IPS-NIHi11 (cell line): ENCODE results near the gene ZIC4.

Source experiments
- DNase-seq: peaks from one replicate; pipeline ENCODE4 v3.0.0; 2012; ENCODE audit warnings: mixed read lengths, low spot score

The ZIC4 gene

DNA sequence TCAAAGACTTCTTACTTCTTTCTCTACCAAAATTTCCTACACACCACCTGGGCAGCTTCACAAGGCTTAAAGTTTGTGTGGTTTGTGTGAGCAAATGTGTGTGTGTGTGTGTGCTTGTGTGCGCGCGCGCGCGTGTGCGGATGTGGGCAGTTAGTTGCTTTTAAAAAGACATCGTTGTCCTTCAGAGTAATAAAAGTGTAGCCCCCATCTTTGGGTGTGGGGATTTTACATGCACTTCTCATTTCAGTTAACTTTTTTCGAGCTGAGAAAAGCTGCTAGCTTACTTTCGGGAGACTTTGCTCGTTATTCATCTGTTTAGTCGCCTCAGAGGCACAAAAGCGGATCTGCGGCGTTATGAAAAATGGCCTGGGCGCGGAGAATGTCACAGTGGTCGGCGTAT lies 36.0 kb downstream of the ZIC4 start:
- DNase-seq = no peak

GRCh38 chr3:147369661-147370123 lies 36.7 kb downstream of the ZIC4 start:
- DNase-seq = no peak

DNA sequence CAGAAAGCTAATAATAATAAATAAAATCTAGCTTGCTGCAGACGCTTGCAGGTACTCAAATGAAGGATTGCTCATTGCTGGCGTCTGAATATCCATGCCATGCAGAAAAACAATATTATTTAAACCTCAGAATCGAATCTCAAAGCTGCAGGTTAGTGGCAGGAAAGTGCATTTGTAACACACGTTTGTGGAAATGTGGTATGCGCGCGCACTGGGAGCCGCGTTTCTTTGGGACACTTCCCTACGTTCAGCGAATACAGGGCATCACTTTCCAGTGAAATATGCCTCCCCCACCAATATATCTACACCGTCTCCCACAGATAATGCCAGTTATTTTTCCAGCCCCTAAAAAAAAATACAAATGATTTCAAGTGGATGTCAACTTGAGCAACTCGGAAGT lies 37.1 kb downstream of the ZIC4 start:
- DNase-seq = no peak

DNA sequence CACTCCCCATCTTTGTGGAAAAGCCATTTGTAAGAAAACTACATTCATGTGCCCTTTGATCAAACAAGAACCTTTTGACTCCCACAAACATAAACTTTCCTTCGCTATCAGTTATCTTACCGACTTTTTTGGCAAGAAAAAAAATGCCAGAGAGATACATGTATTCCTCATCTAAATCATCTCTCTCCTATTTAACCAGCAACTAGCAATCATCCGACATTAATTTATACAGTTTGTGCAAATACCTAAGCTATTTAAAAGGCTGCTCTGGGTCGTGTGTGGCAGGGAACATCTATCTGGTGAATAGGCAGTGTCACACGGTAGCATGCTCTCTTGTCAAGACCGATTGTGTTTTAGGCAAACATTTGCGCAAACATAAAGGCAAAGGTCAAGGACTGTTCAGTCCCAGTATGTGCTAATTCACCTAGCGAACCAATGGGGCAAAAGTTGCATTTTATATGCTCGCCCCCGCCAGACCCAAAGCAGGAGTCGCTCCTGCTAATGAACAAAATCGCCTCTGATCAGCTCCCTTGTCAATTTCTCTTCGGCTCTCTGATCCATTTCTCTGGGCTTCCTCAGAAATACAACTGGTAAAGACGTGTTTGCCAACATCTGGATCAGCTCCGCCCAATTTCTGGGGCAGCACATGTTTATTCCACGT lies 37.7 kb downstream of the ZIC4 start:
- DNase-seq = no peak

DNA sequence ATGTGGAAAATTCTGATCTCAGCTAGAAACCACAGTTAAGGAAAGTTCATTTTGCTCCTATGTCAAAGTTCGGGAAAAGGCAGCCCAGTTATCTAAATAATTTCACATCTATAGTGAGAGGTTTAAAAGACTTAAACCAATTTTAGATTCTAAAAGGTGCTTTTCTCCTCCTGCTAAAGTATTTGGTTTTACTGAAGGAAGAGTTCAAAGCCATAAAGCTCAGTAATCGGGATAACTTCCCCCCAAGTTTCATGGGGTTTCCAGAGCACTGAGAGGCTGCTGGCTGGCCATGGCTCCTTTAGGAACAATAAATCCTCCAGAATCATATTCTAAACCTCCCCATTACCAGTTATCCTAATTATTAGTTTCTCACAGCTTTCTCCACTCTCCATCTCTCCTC lies 38.2 kb downstream of the ZIC4 start:
- DNase-seq = no peak

DNA sequence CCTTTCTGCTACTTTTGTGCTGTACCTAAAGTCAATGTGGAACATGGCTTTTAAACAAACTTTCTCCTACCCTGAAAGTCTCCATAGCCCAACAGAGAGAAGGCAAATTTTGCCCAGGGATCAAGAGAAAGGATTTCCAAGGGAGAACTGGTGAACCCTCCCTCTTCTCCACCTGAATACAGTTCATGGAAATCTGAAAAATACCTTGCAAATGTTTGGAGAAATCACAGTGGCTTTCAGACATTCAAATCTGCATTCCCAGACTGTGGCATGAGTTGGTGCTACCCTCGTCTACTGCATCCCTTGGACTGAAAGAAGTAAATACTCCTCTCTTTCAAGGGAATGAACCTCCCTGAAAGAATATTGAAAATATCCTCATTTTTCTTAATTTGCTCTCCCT lies 38.7 kb downstream of the ZIC4 start:
- DNase-seq = no peak

DNA sequence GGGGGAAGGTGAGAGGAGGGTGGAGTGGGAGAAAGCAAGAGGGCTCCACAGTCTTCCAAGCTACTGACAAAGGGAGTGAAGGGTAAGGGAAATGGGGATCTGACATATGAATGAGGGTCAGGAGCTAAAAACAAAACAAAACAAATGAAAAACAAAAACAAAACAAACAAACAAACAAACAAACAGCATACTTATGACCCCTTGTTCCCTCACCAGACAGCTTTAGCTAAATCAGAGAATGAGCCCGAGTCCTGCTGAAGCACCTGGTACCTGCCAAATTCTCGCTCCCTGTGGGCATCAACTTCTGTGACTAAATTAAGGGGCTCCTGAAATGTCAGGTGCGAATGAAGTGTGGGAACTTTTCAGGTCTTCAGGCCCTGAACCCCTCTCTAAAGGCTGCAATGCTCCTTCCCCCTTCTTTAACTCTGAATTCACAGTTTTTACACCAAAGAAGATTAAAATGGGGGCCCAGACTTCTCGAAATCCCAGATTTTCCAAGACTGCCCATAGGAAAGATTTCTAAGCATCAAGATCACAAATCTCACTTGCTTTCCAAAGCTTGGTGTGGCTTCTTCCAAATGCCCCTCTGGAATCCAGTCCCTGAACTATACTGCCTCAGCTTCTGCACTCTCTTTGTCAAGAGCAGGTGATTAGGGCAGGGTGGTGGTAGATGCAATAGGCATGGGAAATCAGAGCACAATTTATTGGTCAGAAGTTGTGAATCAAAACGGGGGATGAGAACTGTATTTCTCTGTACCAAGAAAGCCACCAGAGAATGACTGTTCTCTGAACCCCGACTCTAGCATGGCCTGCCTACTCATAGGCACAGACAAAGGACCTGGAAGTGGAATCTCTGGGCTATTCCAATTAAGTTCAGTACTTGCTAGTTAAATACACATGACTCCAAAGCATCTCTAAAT lies 40.9 kb downstream of the ZIC4 start:
- DNase-seq = no peak

GRCh38 chr3:147364771-147365170 lies 41.6 kb downstream of the ZIC4 start:
- DNase-seq = no peak

GRCh38 chr3:147361454-147362420 lies 44.6 kb downstream of the ZIC4 start:
- peak; percentile 63 for DNase-seq

GRCh38 chr3:147360646-147361453 lies 45.5 kb downstream of the ZIC4 start:
- DNase-seq = peak; percentile 70

- DNase-seq = no peak
Observed at GRCh38 chr3:147360051-147360439, 46.3 kb downstream of the ZIC4 start.

DNA sequence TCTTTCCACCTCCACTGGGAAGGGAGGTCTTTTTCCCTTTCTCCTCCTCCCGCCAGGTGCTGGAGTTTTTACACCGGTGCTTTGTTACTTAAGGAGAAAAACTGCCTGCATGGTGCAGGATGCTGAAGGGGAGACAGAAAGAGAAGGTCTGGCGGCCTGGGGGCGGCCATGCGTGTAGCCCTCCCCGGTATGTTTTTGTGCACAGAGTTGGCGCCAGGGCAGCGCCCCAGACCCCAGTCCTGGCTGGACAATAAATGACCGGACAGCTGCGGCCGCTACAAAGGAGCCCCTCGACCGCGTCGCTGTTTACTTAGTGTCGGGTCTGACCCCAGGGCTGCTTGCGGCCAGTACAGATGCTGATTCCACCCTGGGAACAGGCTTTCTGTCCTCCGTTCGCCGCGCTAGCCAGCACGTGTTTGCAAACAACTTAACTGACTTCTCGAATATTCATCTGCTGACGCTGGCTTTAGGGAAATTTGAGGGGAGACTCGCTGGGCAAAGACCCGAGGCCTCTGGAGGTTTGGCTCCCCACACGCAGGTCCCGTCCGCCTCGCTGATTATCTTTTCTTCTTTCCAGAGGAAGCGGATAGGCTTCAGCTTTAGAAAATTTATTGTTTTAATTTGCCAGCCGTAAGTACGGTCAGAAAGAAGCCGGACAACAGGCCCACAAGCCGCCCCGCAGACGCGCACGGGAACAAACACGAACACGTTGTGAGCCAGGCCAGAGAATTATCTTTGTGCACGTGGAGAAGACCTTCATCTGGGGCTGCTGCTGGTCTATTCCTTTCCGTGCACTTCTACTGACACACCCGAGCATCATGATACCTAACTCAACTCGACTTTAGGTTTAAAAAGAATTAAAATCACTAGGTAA lies 46.9 kb downstream of the ZIC4 start:
- DNase-seq = no peak

DNA sequence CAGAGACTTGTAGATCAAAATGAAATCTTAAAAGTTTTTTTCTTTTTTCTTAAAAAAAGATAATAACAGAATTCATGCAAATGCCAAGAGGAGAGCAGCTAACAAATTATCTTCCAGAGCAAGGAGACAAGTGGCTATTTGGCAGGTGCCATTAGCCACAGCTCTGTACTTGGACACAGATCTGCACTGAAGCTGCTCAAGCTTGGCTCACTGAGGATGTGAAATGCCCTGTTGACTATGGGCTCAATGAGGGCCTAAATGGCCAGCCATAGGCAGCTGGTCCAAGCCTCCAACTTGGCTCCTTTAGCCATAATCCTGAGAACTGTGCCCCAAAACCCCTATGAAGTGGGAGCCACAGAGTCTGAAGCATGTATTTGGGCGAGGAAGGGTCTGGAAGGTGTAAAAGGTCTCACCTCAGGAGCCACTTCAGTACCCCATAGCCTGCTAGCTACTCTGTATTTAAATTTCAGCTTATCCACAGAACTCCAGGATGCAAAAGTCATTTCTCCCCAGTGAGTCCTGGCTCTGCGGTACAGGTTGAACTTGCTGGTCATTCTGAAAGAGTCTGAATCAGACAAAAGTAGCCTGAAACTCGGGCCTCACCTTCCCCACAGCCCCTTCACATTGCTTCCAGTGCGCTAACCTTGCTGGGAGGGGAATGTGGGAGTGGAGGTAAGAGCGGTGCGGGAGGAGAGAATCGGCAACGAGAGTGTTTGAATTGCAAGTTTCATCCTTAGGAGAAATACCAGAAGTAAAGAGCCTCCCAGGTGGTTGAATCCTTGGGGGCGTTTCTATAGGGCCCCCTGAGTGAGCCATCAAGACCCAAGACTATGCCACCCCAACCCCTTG lies 48.0 kb downstream of the ZIC4 start:
- no peak for DNase-seq

DNA sequence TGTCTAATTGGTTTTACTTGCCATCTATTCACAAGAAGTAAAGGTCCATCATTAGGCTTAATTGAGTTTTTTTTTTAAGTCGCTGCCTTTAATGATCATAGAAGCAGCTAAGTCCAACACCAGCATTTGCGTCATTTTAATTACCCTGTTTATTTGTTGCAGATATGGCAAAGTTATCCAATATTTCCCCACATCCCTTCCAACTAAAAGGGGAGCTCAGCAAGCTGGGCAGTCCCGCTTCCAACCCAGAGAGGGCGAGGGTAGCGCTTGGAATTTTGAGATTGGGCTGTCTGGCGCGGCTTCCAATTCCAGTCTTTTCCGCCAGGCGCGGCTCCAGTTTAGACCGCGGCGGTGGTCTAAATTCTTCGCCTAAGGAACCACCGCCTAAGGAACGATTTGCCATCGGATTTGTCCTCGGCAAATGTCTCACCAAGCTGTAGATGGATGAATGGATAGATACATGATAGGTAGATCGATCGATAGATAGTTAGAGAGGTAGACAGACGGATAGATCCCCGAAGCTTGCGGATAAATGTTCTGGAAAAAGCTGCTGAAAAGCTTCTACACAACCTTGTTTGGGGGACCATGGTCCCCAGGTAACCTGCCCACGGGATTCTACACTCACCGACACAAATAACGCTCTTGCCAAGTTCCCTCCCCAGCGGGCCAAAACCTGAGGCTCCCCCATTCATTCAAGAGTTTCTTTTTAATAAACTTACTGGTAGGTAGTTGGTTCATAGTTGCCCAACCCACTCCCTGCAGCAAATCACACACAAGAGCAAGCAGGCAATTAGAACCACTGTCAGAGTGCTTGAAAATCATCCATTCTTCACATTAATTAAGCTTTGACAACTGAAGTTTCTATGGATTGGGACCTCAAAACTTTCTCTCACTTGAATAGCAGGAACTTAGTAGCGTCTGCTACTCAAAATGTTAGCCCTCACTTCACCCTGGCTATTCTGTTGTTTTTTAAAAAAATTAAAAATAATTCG lies 49.1 kb downstream of the ZIC4 start:
- peak; percentile 51 for DNase-seq

DNA sequence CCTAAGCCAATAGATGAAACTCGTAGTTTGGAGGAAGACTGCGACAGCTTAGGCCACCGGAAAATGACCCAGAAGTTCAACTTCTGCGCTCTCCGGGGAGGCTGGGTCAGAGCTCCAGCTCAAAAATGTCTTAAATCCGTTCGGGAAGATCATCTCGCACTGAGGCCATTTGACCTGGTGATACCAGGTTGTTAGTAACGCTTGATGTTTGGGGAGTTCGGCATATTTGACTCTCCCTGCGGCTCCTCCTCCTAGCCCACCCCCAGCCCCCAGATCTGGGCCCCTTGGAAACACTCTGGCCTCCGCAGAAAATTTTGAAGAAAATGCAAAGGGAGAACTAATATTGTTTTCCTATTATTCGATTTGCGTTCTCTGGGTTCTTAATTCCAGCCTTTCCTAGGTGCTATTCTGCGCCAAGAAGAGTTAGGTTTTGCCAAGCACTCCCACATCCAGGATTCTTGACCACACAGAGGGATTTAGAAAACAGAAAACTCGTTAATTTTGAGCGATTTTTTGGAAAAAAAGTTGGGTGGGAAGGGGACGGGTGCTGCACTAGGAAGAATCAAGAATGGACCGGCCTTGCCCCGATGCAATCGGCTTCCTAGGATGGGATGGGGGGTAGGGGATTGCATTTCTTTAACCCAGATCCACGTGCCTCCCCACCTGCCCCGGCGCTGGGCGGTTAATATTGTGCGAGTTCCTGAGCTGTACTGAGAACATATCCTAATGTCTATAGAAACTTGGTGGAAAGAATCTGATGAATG lies 50.0 kb downstream of the ZIC4 start:
- no peak for DNase-seq

DNA sequence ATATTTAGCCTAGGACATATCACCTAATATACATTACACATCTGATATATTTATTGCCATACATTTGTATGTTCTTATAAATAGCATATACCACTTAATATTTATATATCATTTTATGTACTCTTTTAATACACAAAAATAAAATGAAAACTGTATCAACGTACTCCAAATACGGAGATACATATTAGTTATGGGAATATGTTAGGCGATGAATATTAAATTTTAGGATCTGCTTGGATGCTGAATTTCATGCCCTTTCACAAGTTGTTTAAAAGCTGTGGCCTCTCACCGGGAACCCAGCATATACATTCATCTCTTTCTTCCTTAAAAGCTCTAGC lies 50.6 kb downstream of the ZIC4 start:
- no peak for DNase-seq

GRCh38 chr3:147355084-147355752 lies 51.1 kb downstream of the ZIC4 start:
- no peak for DNase-seq
